HL-60/S4 treated with retinoic acid at 250 ng/mL for 4 days and 3 days (cell line): Measurements from ENCODE around the gene DPP10.

Experiments
- in situ Hi-C: fragments of 300-500 bp; cut with MboI; formaldehyde crosslinking; loops from 2 replicates; pipeline ENCODE4 v1.7.0; 2022; ENCODE audit warnings: low sequenced_read_pairs

The DPP10 gene

DNA sequence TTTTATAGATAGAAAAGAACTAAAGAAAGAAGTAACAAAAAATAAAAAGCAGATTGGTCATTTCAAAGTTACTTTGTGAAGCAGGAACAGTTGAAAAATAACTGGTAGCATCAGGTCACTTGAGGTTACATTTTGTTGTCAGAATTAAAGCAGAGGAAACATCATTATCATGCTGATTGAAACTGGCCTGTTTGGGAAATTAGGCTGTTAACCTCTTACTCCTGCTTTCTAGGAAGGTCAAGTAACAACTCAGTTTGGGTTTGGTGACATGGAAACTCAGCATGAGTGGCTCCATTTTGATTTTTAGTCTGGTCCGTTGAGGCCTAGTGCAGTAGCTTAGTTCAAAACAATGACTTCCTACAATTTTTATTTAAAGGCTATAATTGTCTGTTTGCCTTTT is 1383.5 kb downstream of the DPP10 start:
- in situ Hi-C loops = no loop called here

DNA sequence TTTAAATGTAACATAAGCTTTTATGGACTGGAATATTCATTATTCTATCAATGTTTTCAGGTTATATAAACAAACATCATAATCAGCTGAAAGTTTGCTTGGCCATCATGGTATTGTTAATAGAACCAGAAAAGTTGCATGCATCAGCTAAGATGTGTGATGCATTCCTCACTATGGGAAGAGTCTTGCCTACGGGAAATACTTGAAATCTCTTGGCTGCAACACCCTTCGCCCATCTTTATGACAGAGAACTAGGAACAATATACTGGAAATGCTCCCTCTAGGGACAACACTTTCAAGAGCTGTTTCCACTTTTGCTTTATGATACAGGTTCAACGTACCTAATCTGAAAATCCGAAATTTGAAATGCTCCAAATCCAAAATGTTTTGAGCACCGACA is 1390.8 kb downstream of the DPP10 start:
- in situ Hi-C loops = no loop called here

- in situ Hi-C loops = no loop called here
Observed at GRCh38 chr2:115838539-115838938, 1396.1 kb downstream of the DPP10 start.

DNA sequence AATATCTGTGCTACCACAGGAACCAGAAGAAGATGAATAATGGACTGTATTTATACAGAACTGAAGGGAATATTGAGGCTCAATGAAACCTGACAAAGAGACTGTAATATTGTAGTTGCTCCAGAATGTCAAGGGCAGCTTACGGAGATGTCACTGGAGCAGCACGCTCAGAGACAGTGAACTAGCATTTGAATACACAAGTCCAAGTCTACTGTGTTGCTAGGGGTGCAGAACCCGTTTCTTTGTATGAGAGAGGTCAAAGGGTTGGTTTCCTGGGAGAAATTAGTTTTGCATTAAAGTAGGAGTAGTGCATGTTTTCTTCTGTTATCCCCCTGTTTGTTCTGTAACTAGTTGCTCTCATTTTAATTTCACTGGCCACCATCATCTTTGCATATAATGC is 1399.9 kb downstream of the DPP10 start:
- in situ Hi-C loops = no loop called here

- in situ Hi-C loops = no loop called here
Observed at GRCh38 chr2:115848192-115848591, 1405.8 kb downstream of the DPP10 start.

- in situ Hi-C loops = no loop called here
Observed at GRCh38 chr2:115867024-115867423, 1424.6 kb downstream of the DPP10 start.

DNA sequence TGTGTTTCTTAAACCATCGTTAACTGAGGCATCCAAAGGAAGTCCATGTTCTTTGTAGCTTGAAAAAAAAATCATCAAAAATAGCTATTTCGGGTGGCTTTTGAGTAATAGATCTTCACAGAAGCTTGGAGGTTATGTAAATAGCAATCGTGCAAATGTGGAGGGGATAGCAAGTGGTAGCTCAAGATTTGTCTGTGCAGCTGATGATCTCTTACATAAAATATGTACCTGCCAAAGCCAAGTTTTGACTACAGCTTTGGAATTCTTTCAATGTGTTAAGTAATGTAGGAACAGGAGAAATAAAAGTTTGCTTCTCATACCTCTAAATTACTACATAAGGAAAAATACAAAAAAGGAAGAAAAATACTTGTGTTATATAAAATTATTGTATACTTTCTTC is 1432.0 kb downstream of the DPP10 start:
- in situ Hi-C loops = no loop called here

DNA sequence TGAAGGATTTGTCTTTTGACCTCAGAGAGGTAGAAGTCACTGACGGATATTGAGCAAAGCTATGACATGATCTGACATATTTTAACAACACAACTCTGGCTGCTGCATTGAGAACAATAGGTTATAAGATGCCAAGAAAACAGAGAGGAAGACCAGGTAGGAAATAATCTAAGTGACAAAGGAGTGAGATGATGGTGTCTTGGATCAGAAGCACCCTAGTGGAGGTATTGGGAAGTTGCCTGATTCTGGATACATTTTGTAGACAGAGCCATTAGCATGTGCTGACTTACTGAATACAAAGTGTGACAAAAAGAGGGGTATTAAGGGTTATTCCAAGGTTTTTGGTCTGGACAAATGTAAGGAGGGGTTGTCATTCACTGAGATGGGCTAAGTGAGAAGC is 1438.1 kb downstream of the DPP10 start:
- in situ Hi-C loops = no loop called here

GRCh38 chr2:115887209-115887776 is 1444.9 kb downstream of the DPP10 start:
- in situ Hi-C loops = no loop called here
